Colonic mucosa (tissue), 4 donors: ENCODE data around the gene SIGLEC12. TPM values are rescaled to one million over a fixed set of nuclear protein-coding genes. Genes with fewer than 3 reads are reported as not detected.
"Not testable (repeated sequence)": the region's sequence is repeated elsewhere in the genome, so short reads cannot be mapped to it uniquely, and the experiment has no call there.

Experiments used
- DNase-seq: peaks from one replicate; pipeline ENCODE4 v3.0.0-alpha.2; 2020
- H3K27ac ChIP-seq: fragments of 200-600 bp; one replicate; pipeline ENCODE4 v1.8.0; 2021
- H3K27me3 ChIP-seq: fragments of 200-600 bp; one replicate; pipeline ENCODE4 v1.8.0; 2021
- H3K36me3 ChIP-seq: fragments of 200-600 bp; one replicate; pipeline ENCODE4 v1.8.0; 2021
- H3K4me1 ChIP-seq: fragments of 200-600 bp; one replicate; pipeline ENCODE4 v1.8.0; 2021; ENCODE audit warnings: mild to moderate bottlenecking
- H3K4me3 ChIP-seq: fragments of 200-600 bp; one replicate; pipeline ENCODE4 v1.8.0; 2021
- H3K9ac ChIP-seq, 2 donors: one replicate each; pipeline ENCODE4 v1.7.0; 2013; ENCODE audit warnings: control low read depth in 2 of 2, low read depth in 2 of 2, low read length in 2 of 2
- H3K9me3 ChIP-seq: fragments of 200-600 bp; one replicate; pipeline ENCODE4 v1.8.0; 2021
- CTCF ChIP-seq: fragments of 200-600 bp; IDR thresholded peaks from one replicate; pipeline ENCODE4 v1.8.0; 2022; ENCODE audit warnings: antibody characterized with exemption, mild to moderate bottlenecking
- intact Hi-C: fragments of 100-400 bp; cut with DNase I; formaldehyde crosslinking; loops from one replicate; pipeline ENCODE4 v1.14.1; 2022
- total RNA-seq, 2 donors: library from RNA; stranded (reverse); fragmentation: NEBNext Ultra II Directional in 1 of 2; extraction: Animal tissue kit (Norgen Biotek cat#: 25700) in 1 of 2; gene quantifications; one replicate each; pipeline ENCODE4 v1.2.1, GENCODE V29; 2021
- donor health status: healthy.
- donor health status: DM: no; HTN: no; CAD: no.
- donor health status: DM: no; HTN: no; CAD: no.

The SIGLEC12 gene
- total RNA-seq, 2 donors from 2014 or later, result 0.15 to 0.35 TPM

- intact Hi-C loops, result no loop called here
- H3K27me3 ChIP-seq, result no peaks in the 10 kb centered on the region
- no peak for TF ChIP-seq CTCF
- H3K9me3 ChIP-seq, result no peaks in the 10 kb centered on the region
- no peak for DNase-seq
- no peaks in the 10 kb centered on the region for H3K4me1 ChIP-seq
- no peak overlapping the region for H3K9ac ChIP-seq
- no peak overlapping the region for H3K4me3 ChIP-seq
- no peaks in the 10 kb centered on the region for H3K36me3 ChIP-seq
- no peak overlapping the region for H3K27ac ChIP-seq
These were observed 44.9 kb downstream of the SIGLEC12 start for GRCh38 chr19:51456541-51457290.

- intact Hi-C loops, result no loop called here
- no peaks in the 10 kb centered on the region for H3K9me3 ChIP-seq
- TF ChIP-seq CTCF, result no peak
- no peak overlapping the region for H3K4me3 ChIP-seq
- DNase-seq, result no peak
- no peak overlapping the region for H3K9ac ChIP-seq
- H3K4me1 ChIP-seq, result no peaks in the 10 kb centered on the region
- H3K27me3 ChIP-seq, result no peaks in the 10 kb centered on the region
- no peaks in the 10 kb centered on the region for H3K36me3 ChIP-seq
- no peak overlapping the region for H3K27ac ChIP-seq
These were observed 50.8 kb downstream of the SIGLEC12 start for GRCh38 chr19:51450730-51451307.

- Histone ChIP-seq H3K27ac (no peak overlapping the region), H3K4me3 (no peak overlapping the region), H3K4me1 (no peaks in the 10 kb centered on the region), H3K36me3 (no peaks in the 10 kb centered on the region), H3K27me3 (no peaks in the 10 kb centered on the region), H3K9ac (no peak overlapping the region), H3K9me3 (no peaks in the 10 kb centered on the region)
- intact Hi-C loops, result no loop called here
- DNase-seq, result no peak
- no peak for TF ChIP-seq CTCF
These were observed 53.1 kb downstream of the SIGLEC12 start for GRCh38 chr19:51448411-51449016.

GRCh38 chr19:51448011-51448410, 53.6 kb downstream of the SIGLEC12 start:
- intact Hi-C loops, result no loop called here
- no peak overlapping the region for H3K27ac ChIP-seq
- no peak overlapping the region for H3K9ac ChIP-seq
- H3K27me3 ChIP-seq, result no peaks in the 10 kb centered on the region
- no peak overlapping the region for H3K4me3 ChIP-seq
- no peaks in the 10 kb centered on the region for H3K4me1 ChIP-seq
- H3K36me3 ChIP-seq, result no peaks in the 10 kb centered on the region
- no peak for TF ChIP-seq CTCF
- no peaks in the 10 kb centered on the region for H3K9me3 ChIP-seq
- no peak for DNase-seq

GRCh38 chr19:51447510-51447909, 54.1 kb downstream of the SIGLEC12 start:
- H3K27ac ChIP-seq, H3K4me1 ChIP-seq, H3K27me3 ChIP-seq, H3K9me3 ChIP-seq, intact Hi-C loops, H3K4me3 ChIP-seq, H3K9ac ChIP-seq, H3K36me3 ChIP-seq, DNase-seq: not testable (repeated sequence)
